H9 (cell line): ENCODE data around the gene PHACTR1. TPM values are rescaled to one million over a fixed set of nuclear protein-coding genes. Genes with fewer than 3 reads are reported as not detected.

Source experiments
- DNase-seq: peaks from one replicate; pipeline ENCODE4 v3.0.0-alpha.2; 2017
- H2AFZ ChIP-seq: one replicate; pipeline ENCODE4 v1.6.1; 2013; ENCODE audit warnings: mild to moderate bottlenecking, low read length, control low read depth, moderate library complexity
- H2AK5ac ChIP-seq: 2 replicates; pipeline ENCODE4 v1.6.1; 2013; ENCODE audit warnings: low read length, control low read depth, mixed read lengths; ENCODE audit not compliant: insufficient read length
- H2BK120ac ChIP-seq: one replicate; pipeline ENCODE4 v1.6.1; 2013; ENCODE audit warnings: low read depth, mild to moderate bottlenecking, low read length, control low read depth, inconsistent platforms; ENCODE audit not compliant: poor library complexity, severe bottlenecking
- H2BK12ac ChIP-seq: 2 replicates; pipeline ENCODE4 v1.6.1; 2013; ENCODE audit warnings: low read length, control low read depth, mixed read lengths, low read depth; ENCODE audit not compliant: insufficient read length
- H2BK15ac ChIP-seq: 2 replicates; pipeline ENCODE4 v1.6.1; 2013; ENCODE audit warnings: low read depth, low read length, control low read depth
- H2BK20ac ChIP-seq: one replicate; pipeline ENCODE4 v1.6.1; 2013; ENCODE audit warnings: low read depth, mild to moderate bottlenecking, low read length, control low read depth, inconsistent platforms; ENCODE audit not compliant: poor library complexity, severe bottlenecking
- H2BK5ac ChIP-seq: 2 replicates; pipeline ENCODE4 v1.6.1; 2013; ENCODE audit warnings: low read length, control low read depth, mixed read lengths; ENCODE audit not compliant: insufficient read length
- H3K14ac ChIP-seq: 2 replicates; pipeline ENCODE4 v1.6.1; 2013; ENCODE audit warnings: low read length, control low read depth; ENCODE audit not compliant: insufficient read depth
- H3K18ac ChIP-seq: 2 replicates; pipeline ENCODE4 v1.6.1; 2013; ENCODE audit warnings: low read depth, mild to moderate bottlenecking, mixed read lengths, low read length, control low read depth; ENCODE audit not compliant: insufficient read length
- H3K23ac ChIP-seq: 2 replicates; pipeline ENCODE4 v1.6.1; 2013; ENCODE audit warnings: low read length, control low read depth, mixed read lengths, low read depth; ENCODE audit not compliant: insufficient read length
- H3K23me2 ChIP-seq: 2 replicates; pipeline ENCODE4 v1.6.1; 2013; ENCODE audit warnings: low read depth, mild to moderate bottlenecking, mixed read lengths, low read length, control low read depth; ENCODE audit not compliant: insufficient read length, poor library complexity, severe bottlenecking
- H3K27ac ChIP-seq: 2 replicates; pipeline ENCODE4 v1.5.1; 2013; ENCODE audit warnings: low read length, control low read depth, mixed read lengths, low read depth; ENCODE audit not compliant: insufficient read length
- H3K27me3 ChIP-seq: 2 replicates; pipeline ENCODE4 v1.6.1; 2013; ENCODE audit warnings: low read length, control low read depth, inconsistent platforms; ENCODE audit not compliant: insufficient read depth
- H3K4ac ChIP-seq: 2 replicates; pipeline ENCODE4 v1.6.1; 2013; ENCODE audit warnings: low read depth, mild to moderate bottlenecking, control low read depth, inconsistent platforms, low read length, moderate library complexity
- H3K4me1 ChIP-seq: 2 replicates; pipeline ENCODE4 v1.6.1; 2013; ENCODE audit warnings: low read length, control low read depth, inconsistent platforms; ENCODE audit not compliant: insufficient read depth
- H3K4me2 ChIP-seq: 2 replicates; pipeline ENCODE4 v1.6.1; 2013; ENCODE audit warnings: low read length, control low read depth, mixed read lengths; ENCODE audit not compliant: insufficient read length, insufficient read depth
- H3K56ac ChIP-seq: 2 replicates; pipeline ENCODE4 v1.6.1; 2013; ENCODE audit warnings: low read depth, mild to moderate bottlenecking, mixed read lengths, low read length, control low read depth; ENCODE audit not compliant: insufficient read length
- H3K79me1 ChIP-seq: 2 replicates; pipeline ENCODE4 v1.6.1; 2013; ENCODE audit warnings: low read depth, mild to moderate bottlenecking, moderate library complexity, low read length, control low read depth, inconsistent platforms; ENCODE audit not compliant: insufficient read depth, poor library complexity, severe bottlenecking
- H3K79me2 ChIP-seq: 2 replicates; pipeline ENCODE4 v1.6.1; 2013; ENCODE audit warnings: low read length, control low read depth, inconsistent platforms; ENCODE audit not compliant: insufficient read depth
- H3K9ac ChIP-seq: 2 replicates; pipeline ENCODE4 v1.6.1; 2013; ENCODE audit warnings: low read length, control low read depth, mixed read lengths; ENCODE audit not compliant: insufficient read length; ENCODE audit errors: extremely low read depth
- H3K9me3 ChIP-seq: one replicate; pipeline ENCODE4 v1.6.1; 2013; ENCODE audit warnings: low read depth, low read length, inconsistent platforms; ENCODE audit not compliant: control insufficient read depth
- H3T11ph ChIP-seq: one replicate; pipeline ENCODE4 v1.6.1; 2013; ENCODE audit warnings: mild to moderate bottlenecking, low read length, control low read depth, inconsistent platforms
- H4K20me1 ChIP-seq: one replicate; pipeline ENCODE4 v1.6.1; 2013; ENCODE audit not compliant: control insufficient read depth, insufficient read length, insufficient read depth
- H4K5ac ChIP-seq: 2 replicates; pipeline ENCODE4 v1.6.1; 2013; ENCODE audit warnings: low read depth, mild to moderate bottlenecking, mixed read lengths, low read length, control low read depth; ENCODE audit not compliant: insufficient read length
- H4K8ac ChIP-seq: replicated peaks from 2 replicates; pipeline ENCODE4 v1.6.1; 2013; ENCODE audit warnings: low read length, control low read depth, mixed read lengths, low read depth; ENCODE audit not compliant: insufficient read length
- H4K91ac ChIP-seq: 2 replicates; pipeline ENCODE4 v1.6.1; 2013; ENCODE audit warnings: low read depth, mild to moderate bottlenecking, moderate library complexity, mixed read lengths, low read length, control low read depth; ENCODE audit not compliant: insufficient read length
- H3K27ac Mint-ChIP-seq, 3 experiments: 2 replicates in 2 of 3; 3 replicates in 1 of 3; pipeline ENCODE4 v1.8.0; 2020 to 2021; ENCODE audit warnings: mixed read lengths in 3 of 3, mild to moderate bottlenecking in 1 of 3, moderate library complexity in 1 of 3
- H3K27me3 Mint-ChIP-seq: 2 replicates; pipeline ENCODE4 v1.8.0; 2021; ENCODE audit warnings: low read depth, mild to moderate bottlenecking, moderate library complexity, mixed read lengths
- H3K36me3 Mint-ChIP-seq, 3 experiments: 2 replicates in 2 of 3; 3 replicates in 1 of 3; pipeline ENCODE4 v1.8.0; 2020 to 2021; ENCODE audit warnings: low read depth in 3 of 3, mixed read lengths in 3 of 3; ENCODE audit not compliant: insufficient read depth in 1 of 3
- H3K4me1 Mint-ChIP-seq, 2 experiments: 2 replicates each; pipeline ENCODE4 v1.8.0; 2020; ENCODE audit warnings: mixed read lengths in 2 of 2
- H3K4me3 Mint-ChIP-seq, 2 experiments: 2 replicates in 1 of 2; 3 replicates in 1 of 2; pipeline ENCODE4 v1.8.0; 2020 to 2021; ENCODE audit warnings: mild to moderate bottlenecking in 2 of 2, mixed read lengths in 2 of 2, moderate library complexity in 1 of 2
- H3K9me3 Mint-ChIP-seq, 2 experiments: 2 replicates in 1 of 2; 3 replicates in 1 of 2; pipeline ENCODE4 v1.8.0; 2020; ENCODE audit warnings: mild to moderate bottlenecking in 2 of 2, mixed read lengths in 2 of 2, moderate library complexity in 1 of 2
- WGBS: extraction: QIAGEN DNeasy Blood & Tissue Kit; methylation state at CpG from one replicate; pipeline ENCODE4 v1.1.7; 2013; ENCODE audit warnings: missing lambda C conversion rate, low lambda C conversion rate, mixed read lengths; ENCODE audit not compliant: insufficient read length; ENCODE audit errors: extremely low coverage; 5-methylcytosine and 5-hydroxymethylcytosine counted together
- total RNA-seq: library from RNA; stranded (reverse); gene quantifications from 2 replicates; pipeline ENCODE4 v1.2.1, GENCODE V29; 2021
- TF ChIP-seq, protein P1 (sequence below): fragments of 200-600 bp; sonication (generic); conservative IDR thresholded peaks from 3 replicates; pipeline ENCODE4 v1.8.0; 2021; ENCODE audit warnings: antibody characterized with exemption, mild to moderate bottlenecking

The PHACTR1 gene
- total RNA-seq, 1 experiment from 2014 or later: 15.9 TPM

DNA sequence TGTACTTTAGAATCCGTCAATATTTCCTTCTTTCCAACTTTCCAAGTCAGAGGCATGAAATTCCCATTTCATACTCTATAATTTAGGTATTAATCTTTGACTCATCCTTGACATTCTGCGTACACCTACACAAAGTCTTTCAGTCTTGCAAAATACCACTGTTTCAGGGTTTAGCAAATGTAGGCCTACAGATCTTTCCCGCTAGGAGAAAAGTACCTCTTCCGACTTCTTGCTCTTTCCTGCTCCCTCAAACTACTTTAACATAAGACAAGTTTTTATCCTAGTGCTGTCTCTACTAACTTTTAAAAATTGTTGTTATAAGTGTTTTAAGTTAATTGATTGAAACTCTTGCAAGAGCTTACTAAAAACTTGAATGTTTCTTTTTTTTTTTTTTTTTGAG, 18.3 kb upstream of the PHACTR1 start:
- Histone ChIP-seq H2BK12ac (no peak overlapping the region), H4K8ac (no peak overlapping the region), H3K27me3 (no peaks in the 10 kb centered on the region), H2AFZ (no peak overlapping the region), H3K27ac (no peak overlapping the region), H3K4me2 (no peak overlapping the region), H3K23ac (no peak overlapping the region), H4K5ac (no peak overlapping the region), H3K18ac (no peak overlapping the region), H2AK5ac (no peak overlapping the region), H3K4ac (no peak overlapping the region), H4K20me1 (no peaks in the 10 kb centered on the region), H2BK5ac (no peak overlapping the region), H2BK20ac (no peak overlapping the region), H3K4me1 (peaks cover 8% of the 10 kb centered on the region), H3K14ac (no peak overlapping the region), H3K56ac (no peak overlapping the region), H4K91ac (no peak overlapping the region), H3K79me2 (no peaks in the 10 kb centered on the region), H3K9me3 (no peaks in the 10 kb centered on the region), H3K79me1 (no peaks in the 10 kb centered on the region), H3K9ac (no peak overlapping the region), H3T11ph (no peak overlapping the region), H2BK120ac (no peak overlapping the region), H2BK15ac (no peak overlapping the region), H3K23me2 (no peaks in the 10 kb centered on the region)
- no peaks in the 10 kb centered on the region for H3K9me3 Mint-ChIP-seq
- H3K27ac Mint-ChIP-seq: no peak overlapping the region
- TF ChIP-seq, protein P1, sequence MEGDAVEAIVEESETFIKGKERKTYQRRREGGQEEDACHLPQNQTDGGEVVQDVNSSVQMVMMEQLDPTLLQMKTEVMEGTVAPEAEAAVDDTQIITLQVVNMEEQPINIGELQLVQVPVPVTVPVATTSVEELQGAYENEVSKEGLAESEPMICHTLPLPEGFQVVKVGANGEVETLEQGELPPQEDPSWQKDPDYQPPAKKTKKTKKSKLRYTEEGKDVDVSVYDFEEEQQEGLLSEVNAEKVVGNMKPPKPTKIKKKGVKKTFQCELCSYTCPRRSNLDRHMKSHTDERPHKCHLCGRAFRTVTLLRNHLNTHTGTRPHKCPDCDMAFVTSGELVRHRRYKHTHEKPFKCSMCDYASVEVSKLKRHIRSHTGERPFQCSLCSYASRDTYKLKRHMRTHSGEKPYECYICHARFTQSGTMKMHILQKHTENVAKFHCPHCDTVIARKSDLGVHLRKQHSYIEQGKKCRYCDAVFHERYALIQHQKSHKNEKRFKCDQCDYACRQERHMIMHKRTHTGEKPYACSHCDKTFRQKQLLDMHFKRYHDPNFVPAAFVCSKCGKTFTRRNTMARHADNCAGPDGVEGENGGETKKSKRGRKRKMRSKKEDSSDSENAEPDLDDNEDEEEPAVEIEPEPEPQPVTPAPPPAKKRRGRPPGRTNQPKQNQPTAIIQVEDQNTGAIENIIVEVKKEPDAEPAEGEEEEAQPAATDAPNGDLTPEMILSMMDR: no peak
- WGBS: no CpG with 5 or more reads among the region's 4 CpGs
- H3K4me1 Mint-ChIP-seq: peaks cover 19 to 22% of the 10 kb centered on the region in 2 experiments
- no peak overlapping the region for H3K4me3 Mint-ChIP-seq
- DNase-seq: no peak
- H3K36me3 Mint-ChIP-seq: no peaks in the 10 kb centered on the region
- H3K27me3 Mint-ChIP-seq: no peaks in the 10 kb centered on the region
